GM12878 (cell line): Measurements from ENCODE around the gene KLHL25.

ENCODE experiments used
- ASH2L ChIP-seq: fragments of 300-600, 200-600 bp; sonication (generic); IDR thresholded peaks from 2 replicates; pipeline ENCODE4 v1.6.1; 2017; ENCODE audit warnings: low read depth, mild to moderate bottlenecking, borderline replicate concordance
- CTCF ChIP-seq, 3 experiments: IDR thresholded peaks in 2 of 3; conservative IDR thresholded peaks in 1 of 3; 2 replicates each; pipeline ENCODE4 v1.5.1; 2011; ENCODE audit warnings: low read depth in 3 of 3, low read length in 3 of 3, mild to moderate bottlenecking in 3 of 3, control low read depth in 2 of 3, moderate library complexity in 2 of 3, inconsistent platforms in 1 of 3, mixed read lengths in 1 of 3; ENCODE audit not compliant: control insufficient read depth in 2 of 3, insufficient read depth in 1 of 3; ENCODE audit errors: extremely low read depth in 1 of 3
- EZH2 ChIP-seq: IDR thresholded peaks from 2 replicates; pipeline ENCODE4 v1.6.1; 2012; ENCODE audit warnings: low read depth, mild to moderate bottlenecking, control low read depth, inconsistent platforms, low read length, borderline replicate concordance; ENCODE audit not compliant: control insufficient read depth
- SMAD1 ChIP-seq: fragments of 450-650 bp; IDR thresholded peaks from 2 replicates; pipeline ENCODE4 v1.6.1; 2018; ENCODE audit warnings: mild to moderate bottlenecking, low read depth; ENCODE audit not compliant: partially characterized antibody
- SREBF2 ChIP-seq: IDR thresholded peaks from 2 replicates; pipeline ENCODE4 v1.6.1; 2012; ENCODE audit warnings: mild to moderate bottlenecking, low read length
- YY1 ChIP-seq: IDR thresholded peaks from 2 replicates; pipeline ENCODE4 v1.6.1; 2011; ENCODE audit warnings: low read depth, mild to moderate bottlenecking, low read length

GRCh38 chr15:85727068-85727467 is 67.7 kb downstream of the KLHL25 start:
- no peak for TF ChIP-seq CTCF (IDR thresholded peaks at IDR 0.05 in 2 of 3, conservative IDR thresholded peaks at IDR 0.05 in 1 of 3; ENCODE audit: control insufficient read depth in 2 of 3, extremely low read depth in 1 of 3, insufficient read depth in 1 of 3, low read depth in 3 of 3, low read length in 3 of 3)
- TF ChIP-seq YY1, result no peak
- TF ChIP-seq SREBF2, result no peak
- no peak for TF ChIP-seq ASH2L
- no peak for TF ChIP-seq EZH2
- no peak for TF ChIP-seq SMAD1
